Testis (tissue), 3 donors: ENCODE measurements around the gene KLK11. TPM values are rescaled to one million over a fixed set of nuclear protein-coding genes. Genes with fewer than 3 reads are reported as not detected.

Experiments
- DNase-seq: peaks from one replicate; pipeline ENCODE4 v3.0.0-alpha.2; 2019
- H3K27ac ChIP-seq, 2 donors: fragments of 200-600 bp; sonication (generic); one replicate each; pipeline ENCODE4 v1.5.1; 2019
- H3K27me3 ChIP-seq: fragments of 200-600 bp; sonication (generic); one replicate; pipeline ENCODE4 v1.5.1; 2019
- H3K36me3 ChIP-seq: fragments of 200-600 bp; sonication (generic); one replicate; pipeline ENCODE4 v1.5.1; 2017; ENCODE audit warnings: low read depth; ENCODE audit errors: missing control alignments
- H3K4me1 ChIP-seq: fragments of 200-600 bp; sonication (generic); one replicate; pipeline ENCODE4 v1.5.1; 2019
- H3K4me3 ChIP-seq, 2 donors: fragments of 200-600 bp; sonication (generic); one replicate each; pipeline ENCODE4 v1.5.1; 2017 to 2019
- H3K9me3 ChIP-seq: fragments of 200-600 bp; sonication (generic); one replicate; pipeline ENCODE4 v1.5.1; 2017
- CTCF ChIP-seq, 3 experiments: fragments of 450-650 bp in 2 of 3; fragments of 200-600 bp in 1 of 3; sonication (generic) in 1 of 3; IDR thresholded peaks; one replicate each; pipeline ENCODE4 v1.5.1; 2016 to 2019; ENCODE audit warnings: antibody characterized with exemption in 3 of 3, mild to moderate bottlenecking in 2 of 3, moderate library complexity in 1 of 3
- POLR2A ChIP-seq: fragments of 450-650 bp; IDR thresholded peaks from one replicate; pipeline ENCODE4 v1.6.1; 2017; ENCODE audit warnings: antibody characterized with exemption, mild to moderate bottlenecking, moderate library complexity
- WGBS, 2 donors: methylation state at CpG; one replicate each; pipeline ENCODE4 v1.1.5; 2018; 5-methylcytosine and 5-hydroxymethylcytosine counted together
- intact Hi-C: fragments of 100-400 bp; cut with DNase I; formaldehyde crosslinking; loops from one replicate; pipeline ENCODE4 v1.15.1; 2023; ENCODE audit warnings: low total_unique reads
- polyA plus RNA-seq: library from polyadenylated mRNA; stranded (reverse); fragments of 350-450 nt; fragmentation: Illumina TruSeq; extraction: RNeasy Lipid Tissue Mini Kit (QIAGEN cat#74804); gene quantifications from one replicate; pipeline ENCODE4 v1.2.3, GENCODE V29; 2014; ENCODE audit warnings: low read depth, low replicate concordance; ENCODE audit not compliant: insufficient read depth
- total RNA-seq, 2 donors: library from RNA; depleted of rRNA; stranded (reverse); fragments of >200 nt; gene quantifications; one replicate each; pipeline ENCODE4 v1.2.3, GENCODE V29; 2016

Gene KLK11
- total and polyA plus RNA-seq, 3 donors from 2014 or later, result 16.8 to 46.3 (median 41.1) TPM

- no peak overlapping the region for H3K27ac ChIP-seq
- H3K27me3 ChIP-seq, result no peaks in the 10 kb centered on the region
- H3K4me1 ChIP-seq, result peaks cover 3% of the 10 kb centered on the region
- TF ChIP-seq POLR2A (no peak), CTCF (IDR thresholded peaks at IDR 0.05) (no peak)
- no peaks in the 10 kb centered on the region for H3K36me3 ChIP-seq
- intact Hi-C loops, result no loop called here
- no peaks in the 10 kb centered on the region for H3K9me3 ChIP-seq
- WGBS, 2 donors, result 66 to 78% methylated on average over 9 to 13 of the region's 13 CpGs
- DNase-seq, result no peak
- H3K4me3 ChIP-seq, result no peak overlapping the region
Observed at GRCh38 chr19:50980208-50980607, 46.2 kb downstream of the KLK11 start.

GRCh38 chr19:50979758-50980157 lies 46.7 kb downstream of the KLK11 start:
- Histone ChIP-seq H3K36me3 (no peaks in the 10 kb centered on the region), H3K27ac (no peak overlapping the region), H3K4me1 (peaks cover 3% of the 10 kb centered on the region), H3K27me3 (no peaks in the 10 kb centered on the region), H3K9me3 (no peaks in the 10 kb centered on the region), H3K4me3 (no peak overlapping the region)
- WGBS, 2 donors, result 59 to 71% methylated on average over 8 of the region's 8 CpGs
- intact Hi-C loops, result no loop called here
- no peak for DNase-seq
- TF ChIP-seq POLR2A (no peak), CTCF (IDR thresholded peaks at IDR 0.05) (no peak)

GRCh38 chr19:50978772-50979390 lies 47.5 kb downstream of the KLK11 start:
- no peaks in the 10 kb centered on the region for H3K27me3 ChIP-seq
- WGBS, 2 donors, result 77 to 78% methylated on average over 5 of the region's 5 CpGs

GRCh38 chr19:50977626-50978025 lies 48.8 kb downstream of the KLK11 start:
- Histone ChIP-seq H3K36me3 (no peaks in the 10 kb centered on the region), H3K27me3 (no peaks in the 10 kb centered on the region), H3K27ac (no peak overlapping the region), H3K4me3 (no peak overlapping the region), H3K9me3 (no peaks in the 10 kb centered on the region), H3K4me1 (no peaks in the 10 kb centered on the region)
- intact Hi-C loops, result no loop called here
- DNase-seq, result no peak
- 70 to 71% methylated on average over 4 of the region's 4 CpGs for WGBS, 2 donors
- TF ChIP-seq CTCF (IDR thresholded peaks at IDR 0.05) (no peak), POLR2A (no peak)

More at GRCh38 chr19:50978772-50979390, 47.5 kb downstream of the KLK11 start:
- Histone ChIP-seq H3K4me1 (peaks cover 3% of the 10 kb centered on the region), H3K9me3 (no peaks in the 10 kb centered on the region), H3K4me3 (no peak overlapping the region), H3K36me3 (no peaks in the 10 kb centered on the region), H3K27ac (no peak overlapping the region)
- intact Hi-C loops, result no loop called here
- TF ChIP-seq POLR2A (no peak), CTCF (IDR thresholded peaks at IDR 0.05) (no peak)
- no peak for DNase-seq

GRCh38 chr19:50975766-50976165 lies 50.6 kb downstream of the KLK11 start:
- Histone ChIP-seq H3K4me3 (no peak overlapping the region), H3K27me3 (no peaks in the 10 kb centered on the region), H3K27ac (no peak overlapping the region), H3K36me3 (no peaks in the 10 kb centered on the region), H3K9me3 (no peaks in the 10 kb centered on the region), H3K4me1 (no peaks in the 10 kb centered on the region)
- TF ChIP-seq POLR2A (no peak), CTCF (IDR thresholded peaks at IDR 0.05) (no peak)
- intact Hi-C loops, result no loop called here
- 30 to 50% methylated on average over 8 of the region's 8 CpGs for WGBS, 2 donors
- no peak for DNase-seq
